Stimulated activated CD4-positive, alpha-beta T cell treated with anti-CD3 and anti-CD28 coated beads, Interleukin-12 subunit alpha, Interleukin-12 subunit beta, amount 100 ng/mL, for 48 hours (primary cell): ENCODE measurements around the gene SEPTIN12.

Experiments
- DNase-seq, 3 donors: peaks; one replicate each; pipeline ENCODE4 v3.0.0-alpha.2; 2020; ENCODE audit warnings: low read depth in 2 of 3, low spot score in 1 of 3

SEPTIN12 gene

DNA sequence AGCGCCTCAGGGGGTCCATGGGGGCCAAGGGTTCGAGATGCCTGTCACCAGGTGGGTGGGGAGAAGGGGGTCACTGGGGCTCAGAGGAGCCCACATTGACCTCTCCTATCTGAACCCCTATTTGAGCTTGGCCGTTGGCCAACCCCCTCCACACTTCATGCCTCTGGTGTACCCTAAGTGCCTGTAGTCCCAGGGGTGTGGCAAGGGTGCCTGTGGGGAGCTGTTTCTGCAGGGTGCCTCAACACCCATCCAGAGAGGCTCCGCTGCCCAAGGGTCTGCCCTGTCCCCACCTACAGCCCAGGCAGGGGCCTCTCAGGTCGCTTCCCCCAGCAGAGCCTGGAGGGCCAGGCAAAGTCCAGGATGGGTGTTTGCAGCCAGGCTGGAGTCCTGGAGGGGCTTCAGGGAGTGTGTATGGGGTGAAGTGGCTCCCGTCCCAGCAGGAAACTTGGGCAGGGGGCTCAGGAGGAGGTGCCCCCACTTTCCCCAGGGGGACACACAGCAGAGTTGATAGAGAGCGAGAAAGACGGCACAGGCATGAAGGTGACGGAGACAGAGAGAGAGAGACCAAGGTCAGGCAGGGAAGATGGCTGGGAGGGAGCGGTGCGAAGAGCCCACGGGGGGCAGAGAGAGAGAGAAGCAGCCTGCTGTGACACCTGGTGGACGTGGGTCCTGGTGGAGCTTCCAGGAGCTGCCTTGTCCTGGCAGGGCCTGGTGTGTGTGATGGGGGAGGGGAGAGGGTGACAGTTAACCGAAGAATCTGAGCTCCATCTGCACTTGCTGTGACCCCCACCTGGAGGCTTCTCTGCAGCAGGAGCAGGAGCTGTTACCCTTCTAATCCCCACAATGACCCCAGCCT is at the start of gene SEPTIN12:
Gene SEPTIN12, minus strand, starts transcription at position 719 of the 856 bp plus-strand sequence. Its CDS starts 700 bp downstream, at position 19.
- no peak for DNase-seq

- DNase-seq: no peak
These were observed 48.6 kb upstream of the SEPTIN12 start for GRCh38 chr16:4836727-4837126.

DNA sequence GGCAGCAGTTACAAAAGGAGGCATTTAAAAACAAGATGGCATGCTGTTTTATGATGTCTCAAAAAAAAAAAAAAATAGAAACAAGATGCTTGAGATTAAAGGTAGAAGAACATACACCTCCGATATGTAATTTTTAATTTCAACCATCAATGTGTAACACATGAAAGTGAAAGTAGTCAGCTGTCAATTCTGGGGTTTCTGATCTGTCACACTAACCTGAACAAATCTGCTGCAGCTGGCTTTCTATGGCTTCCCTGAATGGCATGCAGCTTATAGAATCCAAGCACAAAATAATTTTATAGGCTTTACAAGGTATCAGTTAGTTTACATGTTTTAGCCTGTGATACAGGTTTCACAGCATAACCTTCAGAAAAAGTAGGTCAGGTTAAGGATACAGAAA is 45.4 kb upstream of the SEPTIN12 start:
- DNase-seq: no peak

DNA sequence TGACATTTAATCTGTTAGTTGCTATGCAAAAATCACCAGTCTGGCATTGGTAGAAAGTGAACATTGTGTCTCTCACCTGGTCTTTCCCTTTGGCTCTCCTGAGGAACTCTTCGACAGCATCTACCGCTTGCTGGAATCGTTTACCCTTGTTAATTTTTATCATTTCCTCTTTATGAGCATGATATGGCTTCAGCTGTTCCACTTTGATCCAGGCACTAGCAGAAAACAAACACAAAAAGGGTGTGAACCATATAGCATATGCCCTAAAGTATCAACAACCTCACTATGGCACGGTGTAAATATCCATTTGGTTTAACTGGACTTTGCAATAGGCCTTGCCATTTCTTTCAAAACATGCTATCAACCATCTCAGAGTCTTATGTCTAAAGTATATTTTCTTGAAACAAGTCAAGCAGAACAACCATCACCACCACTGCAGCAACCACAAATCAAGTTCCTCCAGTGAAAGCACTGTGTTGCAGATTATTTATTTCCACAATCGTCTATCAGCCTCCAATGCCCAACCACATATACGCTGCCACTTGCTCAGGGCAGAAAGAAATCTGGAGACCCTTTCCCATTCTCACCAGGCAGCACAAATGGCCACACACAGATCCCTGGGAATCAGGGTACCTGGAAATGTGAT is 44.7 kb upstream of the SEPTIN12 start:
- DNase-seq: no peak

- DNase-seq: no peak
These were observed 43.5 kb upstream of the SEPTIN12 start for GRCh38 chr16:4831616-4832015.

DNA sequence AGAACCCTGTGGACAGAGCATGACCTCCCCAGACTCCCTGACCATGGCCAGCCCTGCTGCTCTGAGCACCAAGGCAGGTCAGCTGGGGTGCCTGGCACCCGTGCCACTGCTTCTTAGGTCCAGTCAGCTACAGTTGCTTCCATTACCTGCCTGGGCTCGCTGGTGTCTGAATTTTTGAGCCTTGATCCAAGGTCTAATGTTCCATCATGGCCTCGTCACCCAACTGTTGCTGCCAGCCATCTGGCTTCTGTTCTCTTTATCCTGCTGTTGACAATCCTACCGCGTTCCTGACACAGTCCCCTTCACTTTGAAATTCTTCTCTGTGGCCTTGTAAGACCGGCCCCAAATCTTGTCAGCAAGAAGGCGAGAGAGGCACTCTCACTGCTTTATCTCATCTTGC is 42.3 kb upstream of the SEPTIN12 start:
- DNase-seq: no peak

DNA sequence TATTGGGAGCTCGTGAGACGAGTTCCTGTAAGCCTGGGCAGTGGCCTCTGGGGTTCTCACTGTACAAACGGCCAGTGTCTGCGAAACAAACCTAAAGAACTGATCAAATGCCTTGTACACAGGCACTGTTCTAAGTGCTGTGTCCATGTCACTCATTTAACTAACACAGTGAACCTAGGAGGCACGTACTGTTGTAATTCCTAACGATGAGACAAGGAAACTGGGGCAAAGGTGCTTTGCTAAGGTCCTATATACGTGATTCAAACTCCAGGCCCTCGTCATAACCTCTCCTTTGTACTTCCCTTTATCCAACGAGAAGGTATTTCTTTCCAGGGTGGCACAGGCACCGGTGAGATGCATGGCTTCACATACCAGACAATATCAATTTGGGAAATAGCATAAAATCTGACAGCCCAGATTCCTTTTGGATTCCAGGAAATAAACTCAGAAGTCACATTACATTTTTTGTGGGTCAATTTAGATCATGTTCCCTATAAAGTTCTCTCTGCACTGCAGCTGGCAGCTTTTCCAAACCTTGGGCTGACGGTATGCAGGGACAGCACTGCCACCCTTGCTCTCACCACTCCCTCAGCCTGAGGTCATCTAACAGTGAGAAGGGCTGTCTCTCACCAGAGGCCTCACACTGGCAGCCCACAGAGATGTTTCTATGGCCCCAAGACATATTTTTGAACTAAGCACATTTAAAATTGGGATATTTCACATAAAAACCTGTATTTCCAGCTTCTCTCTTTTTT is 40.6 kb upstream of the SEPTIN12 start:
- DNase-seq: no peak

- DNase-seq: no peak
These were observed 38.8 kb upstream of the SEPTIN12 start for GRCh38 chr16:4826980-4827379.

GRCh38 chr16:4826526-4826925 is 38.4 kb upstream of the SEPTIN12 start:
- no peak for DNase-seq

- no peak for DNase-seq
These were observed 37.1 kb upstream of the SEPTIN12 start for GRCh38 chr16:4825196-4825595.

DNA sequence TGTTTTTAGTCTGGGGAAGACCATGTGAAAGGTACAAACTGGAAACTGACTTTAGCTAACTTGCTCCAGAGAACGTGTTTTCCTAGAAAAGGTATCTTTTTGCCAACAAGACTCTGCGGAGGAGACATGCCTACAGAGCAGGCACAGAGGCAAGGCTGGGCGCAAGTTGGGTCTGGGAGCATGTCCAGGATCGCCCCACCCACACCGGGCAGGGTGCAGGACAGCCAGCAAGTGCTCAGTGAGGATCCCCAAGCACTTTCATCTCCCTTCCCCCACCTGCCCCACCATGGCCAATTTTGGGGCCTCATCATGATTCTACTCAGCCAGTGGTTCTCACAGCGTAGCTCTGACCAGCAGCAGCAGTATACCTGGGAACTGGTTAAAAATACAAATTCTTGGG is 32.5 kb upstream of the SEPTIN12 start:
- DNase-seq: no peak

GRCh38 chr16:4814542-4815173 is 26.5 kb upstream of the SEPTIN12 start:
- no peak for DNase-seq

- no peak for DNase-seq
These were observed 25.9 kb upstream of the SEPTIN12 start for GRCh38 chr16:4814046-4814445.

DNA sequence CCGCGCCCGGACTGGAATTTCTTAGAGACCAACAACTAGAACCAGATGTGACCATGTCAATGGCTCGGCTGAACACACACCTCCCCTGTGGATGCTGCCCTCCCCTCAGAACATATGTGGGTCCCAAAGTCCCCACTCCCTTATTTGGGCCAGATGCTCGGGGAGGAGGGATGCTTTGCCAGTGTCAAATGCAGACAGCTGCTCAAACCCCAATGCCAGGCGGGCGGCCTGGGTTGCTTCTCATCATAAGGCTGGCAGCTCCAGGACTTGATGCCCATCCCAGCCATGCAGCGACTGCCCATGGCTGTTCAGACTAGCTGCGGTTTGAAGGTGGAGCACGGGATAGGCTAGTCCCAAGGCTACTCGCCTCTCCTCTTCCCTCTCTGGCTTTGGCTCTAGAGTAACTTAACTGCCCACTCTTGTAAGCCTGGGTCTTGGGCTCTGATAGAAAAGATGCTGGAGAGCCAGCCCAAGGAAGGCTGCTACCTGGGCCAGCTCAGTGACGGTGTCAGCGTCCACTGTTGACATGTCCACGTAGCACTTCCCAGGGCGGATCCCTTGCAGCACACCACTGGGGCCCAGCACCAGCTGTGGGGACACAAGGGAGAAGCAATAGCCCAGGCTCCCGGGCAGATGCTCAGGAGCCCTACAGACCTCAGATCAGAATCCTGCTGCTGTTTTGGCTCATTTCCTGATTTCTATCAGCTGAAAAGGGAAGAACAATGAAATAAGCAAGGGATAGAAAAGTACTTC is 25.3 kb upstream of the SEPTIN12 start:
- DNase-seq: no peak

DNA sequence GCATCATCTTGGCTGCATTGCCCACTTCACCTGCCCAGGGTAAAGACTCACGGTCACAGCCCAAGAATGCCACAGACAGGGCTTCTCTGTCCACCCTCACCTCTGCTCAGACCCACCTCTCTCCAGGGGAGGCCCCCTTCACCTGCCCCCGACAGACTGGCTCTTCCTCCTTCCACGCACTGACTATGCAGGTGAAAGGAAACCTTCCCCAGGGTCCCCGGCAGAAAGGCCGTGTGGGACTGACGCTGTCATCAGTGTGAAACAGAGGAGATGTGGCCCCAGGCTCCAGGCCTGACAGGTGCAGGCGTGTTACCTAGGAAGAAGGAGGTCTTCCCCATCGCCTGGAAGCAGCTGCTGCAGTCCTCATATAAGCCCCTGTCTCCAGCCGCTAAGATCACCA is 23.6 kb upstream of the SEPTIN12 start:
- no peak for DNase-seq

GRCh38 chr16:4811242-4811641 is 23.1 kb upstream of the SEPTIN12 start:
- DNase-seq: no peak

- no peak for DNase-seq
These were observed 18.1 kb upstream of the SEPTIN12 start for GRCh38 chr16:4806280-4806679.

- no peak for DNase-seq
These were observed 17.1 kb upstream of the SEPTIN12 start for GRCh38 chr16:4805231-4805630.

DNA sequence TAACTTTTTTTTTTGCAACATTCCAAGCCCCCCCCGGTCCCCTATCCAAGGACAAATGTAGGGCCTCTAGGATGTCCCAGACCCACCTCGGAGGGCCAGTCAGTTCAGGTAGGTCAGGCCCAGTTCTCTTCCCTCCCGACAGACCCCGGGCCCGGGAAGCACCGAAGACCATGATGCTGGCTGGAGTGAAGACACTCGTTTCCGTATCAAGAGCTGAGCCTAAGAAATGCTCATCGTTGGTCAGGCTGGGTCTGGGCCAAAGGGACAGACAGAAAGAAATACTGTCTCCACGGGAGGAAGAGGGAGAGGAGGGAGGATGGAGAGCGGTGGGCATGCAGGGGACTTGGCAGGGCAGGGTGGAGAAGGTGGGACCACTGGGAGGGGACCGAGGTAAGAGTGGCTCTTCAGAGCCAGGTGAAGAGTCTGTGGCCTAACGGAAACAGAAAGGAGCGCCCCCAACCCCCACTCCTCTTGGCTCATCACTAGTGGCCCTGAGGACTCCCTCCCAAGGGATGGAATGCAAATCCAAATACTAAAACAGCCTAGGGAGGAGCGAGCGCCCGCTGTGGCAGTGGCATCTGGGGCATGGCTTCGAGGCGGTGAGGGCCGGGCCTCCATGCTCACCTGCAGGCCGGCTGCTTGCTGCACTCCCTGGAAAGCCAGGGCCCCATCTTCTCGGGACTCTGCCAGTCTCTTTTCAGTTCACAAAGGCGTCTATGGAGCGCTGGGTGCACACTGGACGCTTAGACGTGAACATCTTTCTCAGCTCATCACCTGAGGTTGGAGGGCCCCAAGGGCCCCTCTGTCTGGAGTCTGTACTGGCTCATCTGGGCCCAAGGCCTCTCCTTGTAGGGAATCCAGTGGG is 16.0 kb upstream of the SEPTIN12 start:
- DNase-seq: no peak

GRCh38 chr16:4803401-4803844 is 15.3 kb upstream of the SEPTIN12 start:
- no peak for DNase-seq
